HG02798 (cell line): Measurements from ENCODE around the gene RYK.
A peak's percentile ranks its signal among the peaks of the same experiment; 100 is the strongest.
"Not testable (repeated sequence)": the region's sequence is repeated elsewhere in the genome, so short reads cannot be mapped to it uniquely, and the experiment has no call there.

Experiments
- ATAC-seq: cut with Tn5 transposase; IDR thresholded peaks from one replicate; pipeline ENCODE4 v1.9.1; 2021; ENCODE audit warnings: mild to moderate bottlenecking; ENCODE audit not compliant: unreplicated experiment, poor library complexity

RYK gene

DNA sequence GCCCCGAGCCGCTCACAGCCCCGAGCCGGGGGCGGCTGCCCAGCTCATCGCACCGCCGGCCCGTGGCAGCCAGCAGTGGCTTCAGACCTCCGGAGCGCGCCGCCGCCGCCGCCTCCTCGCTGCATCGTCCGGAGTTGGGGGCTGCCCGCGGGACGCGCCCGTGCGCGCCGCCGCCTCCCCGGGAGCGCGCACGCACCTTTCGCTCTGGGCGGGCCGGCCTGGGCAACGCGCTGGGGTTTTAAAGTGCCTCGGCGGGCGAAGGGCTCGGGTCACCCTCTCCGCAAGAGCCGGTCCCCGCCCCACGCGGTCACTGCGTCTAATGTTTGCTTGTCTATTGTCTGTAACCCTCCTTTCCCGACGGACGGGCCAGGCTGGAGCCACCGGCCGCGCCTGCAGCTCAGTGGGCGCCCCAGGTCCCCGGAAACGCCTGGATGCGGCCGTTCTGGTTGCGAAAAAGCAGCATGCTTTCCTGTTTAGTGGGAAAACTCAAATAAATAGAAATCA lies at the start of gene RYK:
TSS of gene RYK (minus strand) at position 143 of the 504 bp plus-strand sequence. CDS start 205 bp downstream, outside the sequence.
- peak; percentile 86 for ATAC-seq

DNA sequence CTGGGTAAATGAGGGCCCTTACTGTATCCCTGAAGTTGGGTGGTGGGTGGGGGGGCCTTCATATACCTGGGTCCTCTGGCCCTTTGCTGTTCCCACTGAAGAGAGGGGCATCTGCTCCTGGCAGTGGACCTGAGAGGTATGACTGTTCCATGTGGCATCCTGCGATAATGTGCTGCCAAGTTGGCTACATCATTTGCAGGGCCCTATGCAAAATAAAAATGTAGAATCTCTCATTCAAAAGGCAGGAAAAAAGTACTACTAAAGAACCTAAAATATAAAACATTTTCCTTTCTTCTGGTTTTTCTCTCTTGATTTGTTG lies 49.2 kb upstream of the RYK start:
- ATAC-seq, result no peak

DNA sequence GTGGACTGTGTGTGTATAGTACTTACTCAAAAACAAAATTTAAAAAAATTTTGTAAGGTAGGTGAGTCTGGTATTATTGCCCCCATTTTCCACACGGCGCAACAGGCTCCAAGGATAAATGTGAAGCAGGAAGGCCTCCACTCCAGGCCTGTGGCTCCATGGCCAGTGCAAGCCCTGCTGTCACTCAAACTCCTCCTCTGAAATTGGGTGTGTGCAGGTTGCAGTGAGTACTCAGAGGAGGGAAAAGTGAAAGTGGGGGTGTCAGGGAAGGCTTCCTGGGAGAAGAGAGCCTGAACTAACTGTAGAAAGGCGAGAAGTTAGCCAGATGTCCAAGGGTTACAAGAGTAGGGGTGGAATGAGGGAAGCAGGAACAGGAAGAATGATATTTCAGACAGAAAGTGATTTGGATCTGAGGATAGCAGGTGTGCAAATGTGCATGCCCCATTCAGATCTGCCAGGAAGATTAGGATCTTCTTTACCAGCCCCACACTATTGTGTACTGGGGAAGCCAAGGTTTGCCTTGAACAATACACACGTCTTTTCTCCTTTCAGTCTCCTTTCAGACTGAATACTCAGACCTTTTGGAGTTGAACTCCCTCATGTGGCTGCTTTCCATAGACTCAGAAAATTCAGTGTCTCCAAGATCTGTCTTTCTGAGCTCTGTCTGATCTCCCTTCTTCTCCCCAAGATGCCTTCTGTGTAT lies 48.7 kb upstream of the RYK start:
- no peak for ATAC-seq

GRCh38 chr3:134298249-134298648 lies 47.6 kb upstream of the RYK start:
- ATAC-seq, result no peak

DNA sequence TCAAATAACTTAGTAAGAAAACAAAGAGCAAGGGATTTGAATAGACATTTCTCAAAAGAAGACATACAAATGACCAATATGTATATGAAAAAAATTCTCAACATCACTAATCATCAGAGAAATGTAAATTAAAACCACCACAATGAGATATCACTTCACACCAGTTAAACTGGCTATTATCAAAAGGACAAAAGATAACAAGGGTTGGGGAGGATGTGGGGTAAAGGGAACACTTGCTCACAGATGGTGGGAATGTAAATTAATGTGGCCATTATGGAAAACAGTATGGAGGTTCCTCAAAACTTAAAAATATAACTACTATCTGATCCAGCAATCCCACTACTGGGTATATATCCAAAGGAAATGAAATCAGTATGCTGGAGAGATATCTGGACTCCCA lies 46.0 kb upstream of the RYK start:
- no peak for ATAC-seq

GRCh38 chr3:134295930-134296329 lies 45.3 kb upstream of the RYK start:
- no peak for ATAC-seq

- ATAC-seq, result peak; percentile 100
Measured at GRCh38 chr3:134294302-134295280, 43.9 kb upstream of the RYK start.

DNA sequence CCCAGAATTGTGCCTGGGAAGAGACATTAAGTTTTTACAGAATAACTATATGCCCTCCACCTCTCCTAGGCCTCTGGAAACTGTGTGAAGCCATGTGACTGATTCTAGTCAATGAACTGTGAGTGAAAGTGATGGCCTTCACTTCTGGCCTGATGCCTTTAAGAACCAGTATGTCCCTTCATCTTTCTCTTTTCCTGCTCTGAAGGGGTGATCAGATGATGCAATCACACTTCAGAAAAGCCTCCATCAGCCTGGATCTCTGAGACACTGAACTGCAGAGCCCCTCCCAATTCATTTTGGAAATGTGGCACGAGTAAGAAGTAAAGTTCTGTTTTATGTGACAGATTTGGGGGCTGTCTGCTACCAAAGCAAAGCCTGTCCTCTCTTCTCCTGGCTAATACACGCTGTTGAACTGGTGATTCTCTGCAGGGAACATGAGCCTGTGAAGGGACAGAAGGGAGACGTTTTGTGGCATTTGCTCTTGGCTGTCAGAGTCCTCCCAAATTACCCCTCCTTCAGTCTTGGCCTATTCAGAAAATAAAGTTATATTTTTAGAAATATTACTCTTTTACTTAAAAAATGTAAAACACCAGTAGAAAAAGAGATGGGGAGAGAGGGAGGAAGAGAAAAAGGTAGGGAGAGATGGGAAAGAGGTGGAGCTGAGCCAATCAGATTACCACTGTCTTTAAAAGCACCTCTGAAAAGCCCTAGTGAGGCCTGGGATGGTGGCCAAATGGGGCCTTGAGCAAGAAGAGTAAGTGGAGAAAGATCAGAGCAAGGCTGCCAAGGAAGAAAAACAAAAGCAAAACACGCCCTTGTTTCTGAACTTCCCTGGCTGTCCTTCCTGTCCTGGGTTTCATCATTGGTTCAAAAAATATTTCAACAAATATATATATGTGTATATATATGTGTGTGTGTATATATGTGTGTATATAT lies 40.9 kb upstream of the RYK start:
- ATAC-seq, result no peak

GRCh38 chr3:134287512-134287911 lies 36.9 kb upstream of the RYK start:
- ATAC-seq, result no peak

- no peak for ATAC-seq
Measured at GRCh38 chr3:134284438-134284837, 33.8 kb upstream of the RYK start.

- no peak for ATAC-seq
Measured at GRCh38 chr3:134282659-134283047, 32.0 kb upstream of the RYK start.

DNA sequence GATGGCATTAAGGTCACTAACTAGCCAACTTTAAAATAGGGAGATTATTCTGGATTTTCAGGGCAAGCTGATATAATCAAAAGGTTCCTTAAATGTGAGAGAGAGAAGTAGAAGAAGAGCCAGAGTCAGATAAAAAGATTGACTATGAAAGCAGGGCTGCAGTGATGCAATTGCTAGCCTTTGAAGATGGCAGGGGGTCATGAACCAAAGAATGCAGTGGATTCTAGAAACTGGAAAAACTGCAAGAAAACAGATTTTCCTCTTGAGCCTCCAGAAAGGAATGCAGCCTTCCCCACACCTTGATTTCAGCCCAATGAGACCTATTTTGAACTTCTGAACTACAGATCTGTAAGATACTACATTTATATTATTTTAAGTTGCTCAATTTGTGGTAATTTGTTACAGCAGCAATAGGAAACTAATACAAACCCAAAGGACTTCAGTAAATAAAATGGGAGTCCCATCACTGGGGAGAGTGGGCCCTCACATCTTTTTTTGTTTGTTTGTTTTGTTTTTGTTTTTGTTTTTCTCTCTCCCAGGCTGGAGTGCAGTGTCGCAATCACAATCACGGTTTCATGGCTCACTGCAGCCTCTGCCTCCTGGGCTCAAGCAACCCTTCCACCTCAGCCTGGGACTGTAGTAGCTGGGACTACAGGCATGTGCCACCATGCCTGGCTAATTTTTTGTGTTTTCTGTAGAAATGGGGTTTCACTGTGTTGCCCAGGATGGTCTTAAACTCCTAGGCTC lies 31.4 kb upstream of the RYK start:
- ATAC-seq, result no peak

GRCh38 chr3:134279466-134279865 lies 28.8 kb upstream of the RYK start:
- no peak for ATAC-seq

- ATAC-seq, result no peak
Measured at GRCh38 chr3:134277066-134277660, 26.5 kb upstream of the RYK start.

GRCh38 chr3:134276086-134276485 lies 25.4 kb upstream of the RYK start:
- no peak for ATAC-seq

DNA sequence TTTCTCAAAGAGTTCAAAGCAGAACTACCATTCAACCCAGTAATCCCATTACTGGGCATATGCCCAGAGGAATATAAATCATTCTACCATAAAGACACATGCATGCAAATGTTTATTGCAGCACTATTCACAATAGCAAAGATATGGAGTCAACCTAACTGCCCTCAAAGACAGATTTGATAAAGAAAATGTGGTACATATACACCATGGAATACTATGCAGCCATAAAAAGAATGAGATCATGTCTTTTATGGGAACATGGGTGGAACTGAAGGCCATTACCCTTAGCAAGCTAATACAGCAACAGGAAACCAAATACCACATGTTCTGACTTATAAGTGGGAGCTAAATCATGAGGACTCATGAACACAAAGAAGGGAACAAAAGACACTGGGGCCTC lies 24.5 kb upstream of the RYK start:
- ATAC-seq, result not testable (repeated sequence)

- no peak for ATAC-seq
Measured at GRCh38 chr3:134274571-134274970, 23.9 kb upstream of the RYK start.

DNA sequence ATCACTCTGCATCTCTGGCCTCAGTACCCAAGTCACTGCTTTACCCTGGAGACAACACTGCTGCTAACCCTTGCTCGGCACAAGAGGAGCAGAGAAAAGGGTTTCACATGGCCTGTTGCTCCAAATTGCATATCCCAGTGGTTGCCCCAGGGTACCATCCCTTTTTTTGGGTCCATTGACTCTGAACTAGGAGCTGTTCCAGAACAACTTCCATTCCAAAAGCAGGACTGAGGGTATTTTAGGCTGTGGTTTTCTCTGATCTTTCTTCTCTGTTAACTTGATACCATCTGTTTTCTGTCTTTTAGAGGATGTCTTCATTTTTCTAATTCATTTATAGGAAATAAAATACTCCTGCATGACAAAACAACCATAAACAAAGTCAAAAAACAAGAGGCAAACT lies 17.3 kb upstream of the RYK start:
- no peak for ATAC-seq

GRCh38 chr3:134260987-134261386 lies 10.3 kb upstream of the RYK start:
- ATAC-seq, result no peak
